Esophagus muscularis mucosa (tissue), 4 donors: Measurements from ENCODE around the gene TECR. TPM values are rescaled to one million over a fixed set of nuclear protein-coding genes. Genes with fewer than 3 reads are reported as not detected.
"Not testable (repeated sequence)": the region's sequence is repeated elsewhere in the genome, so short reads cannot be mapped to it uniquely, and the experiment has no call there.

Experiments used
- DNase-seq: peaks from one replicate; pipeline ENCODE4 v3.0.0-alpha.2; 2017; ENCODE audit errors: extremely low spot score
- H3K27ac ChIP-seq, 4 donors: fragments of 200-600 bp; sonication (generic); replicated peaks in 1 of 4; 1 replicate in 3 of 4; 2 replicates in 1 of 4; pipeline ENCODE4 v1.5.1; 2016 to 2019; ENCODE audit warnings: mild to moderate bottlenecking in 1 of 4
- H3K27me3 ChIP-seq, 4 donors: fragments of 200-600 bp; sonication (generic); one replicate each; pipeline versions ENCODE4 v1.5.1 to v1.6.0; 2016 to 2019
- H3K36me3 ChIP-seq, 4 donors: fragments of 200-600 bp; sonication (generic); one replicate each; pipeline ENCODE4 v1.5.1; 2016 to 2019
- H3K4me1 ChIP-seq, 4 donors: fragments of 200-600 bp; sonication (generic); one replicate each; pipeline ENCODE4 v1.5.1; 2016 to 2019
- H3K4me3 ChIP-seq, 4 donors: fragments of 200-600 bp; sonication (generic); 1 replicate in 2 of 4; 2 replicates in 2 of 4; pipeline ENCODE4 v1.5.1; 2016 to 2019; ENCODE audit warnings: mild to moderate bottlenecking in 4 of 4, moderate library complexity in 1 of 4
- H3K9me3 ChIP-seq, 4 donors: fragments of 200-600 bp; sonication (generic); 1 replicate in 3 of 4; 2 replicates in 1 of 4; pipeline ENCODE4 v1.5.1; 2016 to 2019
- EP300 ChIP-seq: sonication (generic); formaldehyde crosslinking; IDR thresholded peaks from one replicate; pipeline ENCODE4 v1.6.1; 2017; ENCODE audit warnings: antibody characterized with exemption
- POLR2A ChIP-seq: fragments of 450-650 bp; IDR thresholded peaks from one replicate; pipeline ENCODE4 v1.6.1; 2017; ENCODE audit warnings: antibody characterized with exemption, moderate library complexity, mild to moderate bottlenecking, low read depth
- POLR2AphosphoS5 ChIP-seq, 2 donors: sonication (generic); formaldehyde crosslinking; IDR thresholded peaks; one replicate each; pipeline ENCODE4 v1.6.1; 2017; ENCODE audit warnings: antibody characterized with exemption in 2 of 2
- WGBS: methylation state at CpG from one replicate; pipeline ENCODE4 v1.1.5; 2018; 5-methylcytosine and 5-hydroxymethylcytosine counted together
- intact Hi-C: fragments of 100-400 bp; cut with DNase I; formaldehyde crosslinking; loops from one replicate; pipeline ENCODE4 v1.15.1; 2023
- total RNA-seq, 4 donors: library from RNA; depleted of rRNA; stranded (reverse); fragments of >200 nt; gene quantifications; one replicate each; pipeline versions ENCODE4 v1.1.0 to v1.2.1, GENCODE V29; 2016
- TF ChIP-seq, protein P1 (sequence below), 3 experiments: fragments of 200-600 bp in 2 of 3; fragments of 450-650 bp in 1 of 3; sonication (generic) in 2 of 3; IDR thresholded peaks; one replicate each; pipeline ENCODE4 v1.5.1; 2017 to 2019; ENCODE audit warnings: antibody characterized with exemption in 3 of 3, mild to moderate bottlenecking in 2 of 3, moderate library complexity in 1 of 3

TECR gene
- total RNA-seq, 4 donors from 2014 or later, result 18.7 to 32.7 (median 25.7) TPM

DNA sequence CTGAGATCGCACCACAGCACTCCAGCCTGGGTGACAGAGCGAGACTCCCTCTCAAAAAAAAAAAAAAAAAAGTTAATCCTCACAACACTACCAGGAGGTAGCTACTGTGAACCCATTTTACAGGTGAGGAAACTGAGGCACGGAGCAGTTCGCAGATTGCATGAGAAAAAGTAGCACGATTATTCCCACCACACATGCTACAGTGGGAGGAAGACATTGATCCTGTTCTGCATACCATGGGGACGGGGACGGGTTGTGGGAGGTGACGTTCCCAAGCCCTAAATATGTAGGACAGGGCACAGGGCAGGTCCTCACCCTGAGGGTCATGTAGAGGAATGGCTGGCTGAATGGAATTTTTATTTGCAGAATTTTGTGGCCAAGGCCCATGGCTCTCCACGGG lies 77.2 kb downstream of the TECR start:
- H3K4me3 ChIP-seq, result no peak overlapping the region
- no peak overlapping the region for H3K27ac ChIP-seq
- TF ChIP-seq POLR2AphosphoS5 (IDR thresholded peaks at IDR 0.05) (no peak), EP300 (no peak), POLR2A (no peak)
- TF ChIP-seq, protein P1, sequence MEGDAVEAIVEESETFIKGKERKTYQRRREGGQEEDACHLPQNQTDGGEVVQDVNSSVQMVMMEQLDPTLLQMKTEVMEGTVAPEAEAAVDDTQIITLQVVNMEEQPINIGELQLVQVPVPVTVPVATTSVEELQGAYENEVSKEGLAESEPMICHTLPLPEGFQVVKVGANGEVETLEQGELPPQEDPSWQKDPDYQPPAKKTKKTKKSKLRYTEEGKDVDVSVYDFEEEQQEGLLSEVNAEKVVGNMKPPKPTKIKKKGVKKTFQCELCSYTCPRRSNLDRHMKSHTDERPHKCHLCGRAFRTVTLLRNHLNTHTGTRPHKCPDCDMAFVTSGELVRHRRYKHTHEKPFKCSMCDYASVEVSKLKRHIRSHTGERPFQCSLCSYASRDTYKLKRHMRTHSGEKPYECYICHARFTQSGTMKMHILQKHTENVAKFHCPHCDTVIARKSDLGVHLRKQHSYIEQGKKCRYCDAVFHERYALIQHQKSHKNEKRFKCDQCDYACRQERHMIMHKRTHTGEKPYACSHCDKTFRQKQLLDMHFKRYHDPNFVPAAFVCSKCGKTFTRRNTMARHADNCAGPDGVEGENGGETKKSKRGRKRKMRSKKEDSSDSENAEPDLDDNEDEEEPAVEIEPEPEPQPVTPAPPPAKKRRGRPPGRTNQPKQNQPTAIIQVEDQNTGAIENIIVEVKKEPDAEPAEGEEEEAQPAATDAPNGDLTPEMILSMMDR (IDR thresholded peaks at IDR 0.05), result no peak
- no peaks in the 10 kb centered on the region for H3K36me3 ChIP-seq
- 73% methylated on average over 9 of the region's 9 CpGs for WGBS
- H3K27me3 ChIP-seq, result peaks cover 0 to 4% (median 0%) of the 10 kb centered on the region in 4 donors
- no peaks in the 10 kb centered on the region for H3K4me1 ChIP-seq
- DNase-seq, result no peak
- H3K9me3 ChIP-seq, result peaks cover 0 to 13% (median 3%) of the 10 kb centered on the region in 4 donors
- intact Hi-C loops, result no loop called here

DNA sequence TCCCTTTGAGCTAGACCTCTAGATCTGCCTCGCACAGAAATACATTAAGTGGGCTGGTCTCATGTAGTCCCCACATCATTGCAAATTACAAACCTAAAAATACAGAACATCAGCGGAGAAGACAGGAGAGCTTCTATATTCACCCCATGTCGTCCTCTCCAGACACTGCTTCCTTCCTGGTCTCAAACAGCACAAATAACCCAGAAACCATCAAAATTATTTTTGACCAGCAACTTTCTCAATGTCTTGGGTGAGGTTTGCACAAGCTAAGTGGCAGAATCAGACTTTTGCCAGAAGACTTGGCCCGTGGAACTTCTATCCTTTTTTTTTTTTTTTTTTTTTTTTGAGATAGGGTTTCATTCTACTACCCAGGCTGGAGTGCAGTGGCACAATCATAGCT lies 81.7 kb downstream of the TECR start:
- Histone ChIP-seq H3K9me3 (no peaks in the 10 kb centered on the region), H3K27me3 (no peaks in the 10 kb centered on the region), H3K27ac (no peak overlapping the region), H3K36me3 (no peaks in the 10 kb centered on the region), H3K4me3 (no peak overlapping the region), H3K4me1 (no peaks in the 10 kb centered on the region)
- DNase-seq, result no peak
- WGBS, result 70% methylated on average over 4 of the region's 4 CpGs
- TF ChIP-seq, protein P1 (IDR thresholded peaks at IDR 0.05), result no peak
- no peak for TF ChIP-seq EP300
- TF ChIP-seq POLR2A, result no peak
- intact Hi-C loops, result no loop called here

DNA sequence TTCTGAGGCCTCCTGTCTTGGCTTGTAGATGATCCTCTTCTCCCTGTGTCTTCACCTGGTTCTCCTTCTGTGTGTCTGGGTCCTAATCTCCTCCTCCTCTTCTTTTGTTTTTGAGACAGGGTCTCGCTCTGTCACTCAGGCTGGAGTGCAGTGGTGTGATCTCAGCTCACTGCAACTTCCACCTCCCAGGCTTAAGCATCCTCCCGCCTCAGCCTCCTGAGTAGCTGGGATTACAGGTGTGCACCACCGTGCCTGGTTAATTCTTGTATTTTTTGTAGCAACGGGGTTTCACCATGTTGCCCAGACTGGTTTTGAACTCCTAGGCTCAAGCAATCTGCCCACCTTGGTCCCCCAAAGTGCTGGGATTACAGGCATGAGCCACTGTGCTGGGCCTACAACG lies 82.8 kb downstream of the TECR start:
- H3K27me3 ChIP-seq, H3K4me1 ChIP-seq, intact Hi-C loops, H3K36me3 ChIP-seq, H3K4me3 ChIP-seq, DNase-seq, H3K9me3 ChIP-seq, H3K27ac ChIP-seq: not testable (repeated sequence)
- WGBS, result 88% methylated on average over 5 of the region's 5 CpGs

DNA sequence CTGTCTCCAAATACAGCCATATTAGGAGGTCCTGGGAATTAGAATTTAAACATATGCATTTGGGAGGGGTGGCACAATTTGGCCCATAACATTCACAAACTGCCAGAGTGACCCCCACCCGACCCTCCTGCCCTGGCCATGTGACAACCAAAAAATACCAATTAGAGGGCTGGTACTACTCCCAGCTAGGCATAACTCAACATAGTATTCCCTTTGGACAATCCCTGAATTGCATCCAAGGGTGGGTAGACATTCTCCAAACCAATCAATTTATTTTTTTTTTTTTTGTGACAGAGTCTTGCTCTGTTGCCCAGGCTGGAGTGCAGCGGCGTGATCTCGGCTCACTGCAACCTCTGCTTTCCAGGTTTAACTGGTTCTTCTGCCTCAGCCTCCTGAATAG lies 83.3 kb downstream of the TECR start:
- 82% methylated on average over 4 of the region's 4 CpGs for WGBS
- intact Hi-C loops, result no loop called here
- no peaks in the 10 kb centered on the region for H3K9me3 ChIP-seq
- H3K27ac ChIP-seq, result no peak overlapping the region
- H3K27me3 ChIP-seq, result no peaks in the 10 kb centered on the region
- no peak overlapping the region for H3K4me3 ChIP-seq
- TF ChIP-seq EP300 (no peak), POLR2A (no peak), POLR2AphosphoS5 (IDR thresholded peaks at IDR 0.05) (no peak)
- TF ChIP-seq, protein P1 (IDR thresholded peaks at IDR 0.05), result no peak
- H3K4me1 ChIP-seq, result no peaks in the 10 kb centered on the region
- H3K36me3 ChIP-seq, result no peaks in the 10 kb centered on the region
- DNase-seq, result no peak

DNA sequence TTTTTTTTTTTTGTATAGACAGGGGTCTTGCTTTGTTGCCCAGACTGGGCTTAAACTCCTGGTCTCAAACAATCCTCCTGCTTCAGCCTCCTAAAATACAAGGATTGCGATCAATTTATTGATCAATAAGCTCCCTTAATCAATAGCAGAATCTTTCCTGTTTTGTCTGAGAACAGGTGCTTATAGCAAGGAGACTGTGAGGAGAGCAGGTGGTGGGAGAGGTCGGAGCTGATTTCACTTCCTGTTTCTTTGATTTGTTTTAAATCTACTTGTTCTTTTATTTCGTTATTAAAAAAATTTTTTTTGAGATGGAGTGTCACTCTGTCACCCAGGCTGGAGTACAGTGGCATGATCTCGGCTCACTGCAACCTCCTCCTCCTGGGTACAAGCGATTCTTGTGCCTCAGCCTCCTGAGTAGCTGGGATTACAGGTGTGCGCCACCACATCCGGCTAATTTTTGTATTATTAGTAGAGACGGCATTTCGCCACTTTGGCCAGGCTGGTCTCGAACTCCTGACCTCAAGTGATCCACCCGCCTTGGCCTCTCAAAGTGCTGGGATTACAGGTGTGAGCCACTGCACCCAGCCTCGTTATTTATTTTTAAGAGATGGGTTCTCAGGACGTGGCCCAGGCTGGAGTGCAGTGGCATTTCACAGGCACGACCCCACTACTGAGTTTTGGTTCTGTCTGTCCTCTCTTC lies 84.2 kb downstream of the TECR start:
- 73% methylated on average over 14 of the region's 14 CpGs for WGBS

DNA sequence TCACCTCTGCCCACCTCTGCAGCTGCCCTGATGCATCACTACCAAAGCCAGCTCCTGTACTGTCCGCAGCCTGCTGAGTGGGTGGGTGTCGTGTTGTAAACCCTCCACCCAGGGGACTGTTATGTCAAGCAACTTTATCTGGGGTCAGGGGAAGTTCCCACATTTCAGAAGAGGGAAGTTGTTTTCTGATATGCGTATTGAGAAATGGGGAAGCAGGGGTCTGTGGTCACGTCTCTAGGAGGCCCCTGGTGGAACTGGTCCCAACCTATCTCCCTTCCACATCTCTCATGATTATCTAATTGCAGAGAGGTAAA lies 84.7 kb downstream of the TECR start:
- Histone ChIP-seq H3K4me3 (no peak overlapping the region), H3K27me3 (no peaks in the 10 kb centered on the region), H3K9me3 (peaks cover 0 to 4% (median 3%) of the 10 kb centered on the region in 4 donors), H3K36me3 (no peaks in the 10 kb centered on the region), H3K27ac (no peak overlapping the region), H3K4me1 (no peaks in the 10 kb centered on the region)
- intact Hi-C loops, result no loop called here
- DNase-seq, result no peak
- WGBS, result 58% methylated on average over 4 of the region's 4 CpGs
- TF ChIP-seq POLR2A (no peak), POLR2AphosphoS5 (IDR thresholded peaks at IDR 0.05) (no peak), EP300 (no peak)
- TF ChIP-seq, protein P1 (IDR thresholded peaks at IDR 0.05), result no peak

More for the DNA sequence above, 84.2 kb downstream of the TECR start:
- H3K9me3 ChIP-seq, intact Hi-C loops, H3K4me1 ChIP-seq, H3K27me3 ChIP-seq, H3K27ac ChIP-seq, H3K4me3 ChIP-seq, DNase-seq, H3K36me3 ChIP-seq: not testable (repeated sequence)
